ENCODE data around the gene DOK1.

The DOK1 gene

DNA sequence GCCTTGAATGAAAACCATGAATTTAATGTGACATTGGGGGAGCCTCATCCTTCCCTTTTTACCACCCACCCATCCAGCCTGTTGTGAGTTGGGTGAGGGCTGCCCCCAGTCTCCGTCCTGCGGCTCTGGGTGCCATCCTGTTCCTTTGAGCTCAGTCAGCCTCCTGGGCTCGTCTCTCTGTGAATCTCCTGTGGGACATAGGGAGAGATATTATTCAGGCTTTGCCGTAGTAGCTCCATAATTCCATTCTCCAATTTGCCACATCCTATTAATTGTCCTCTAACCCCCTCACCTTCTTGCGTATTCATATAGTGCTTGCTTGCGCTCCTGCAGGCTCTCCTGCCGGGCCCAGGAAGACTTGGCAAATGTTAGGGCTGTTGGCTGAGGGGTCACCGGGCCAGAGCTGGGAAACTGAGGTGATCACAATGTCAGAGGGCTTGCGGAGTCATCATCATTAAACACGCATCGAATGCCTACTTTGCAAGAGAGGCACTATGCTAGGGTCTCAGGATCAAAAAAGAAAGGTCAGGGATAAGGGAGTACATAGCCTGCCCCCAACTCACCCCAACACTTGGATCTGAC lies 27.8 kb upstream of the DOK1 start:
- TF ChIP-seq, protein P1, sequence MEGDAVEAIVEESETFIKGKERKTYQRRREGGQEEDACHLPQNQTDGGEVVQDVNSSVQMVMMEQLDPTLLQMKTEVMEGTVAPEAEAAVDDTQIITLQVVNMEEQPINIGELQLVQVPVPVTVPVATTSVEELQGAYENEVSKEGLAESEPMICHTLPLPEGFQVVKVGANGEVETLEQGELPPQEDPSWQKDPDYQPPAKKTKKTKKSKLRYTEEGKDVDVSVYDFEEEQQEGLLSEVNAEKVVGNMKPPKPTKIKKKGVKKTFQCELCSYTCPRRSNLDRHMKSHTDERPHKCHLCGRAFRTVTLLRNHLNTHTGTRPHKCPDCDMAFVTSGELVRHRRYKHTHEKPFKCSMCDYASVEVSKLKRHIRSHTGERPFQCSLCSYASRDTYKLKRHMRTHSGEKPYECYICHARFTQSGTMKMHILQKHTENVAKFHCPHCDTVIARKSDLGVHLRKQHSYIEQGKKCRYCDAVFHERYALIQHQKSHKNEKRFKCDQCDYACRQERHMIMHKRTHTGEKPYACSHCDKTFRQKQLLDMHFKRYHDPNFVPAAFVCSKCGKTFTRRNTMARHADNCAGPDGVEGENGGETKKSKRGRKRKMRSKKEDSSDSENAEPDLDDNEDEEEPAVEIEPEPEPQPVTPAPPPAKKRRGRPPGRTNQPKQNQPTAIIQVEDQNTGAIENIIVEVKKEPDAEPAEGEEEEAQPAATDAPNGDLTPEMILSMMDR (IDR thresholded peaks at IDR 0.05; ENCODE audit: low read length, missing control alignments), result no peak
- H3K4me3 ChIP-seq (replicated peaks; ENCODE audit: low read depth, low read length), result no peak overlapping the region
- no peak for DNase-seq (ENCODE audit: low read depth)

DNA sequence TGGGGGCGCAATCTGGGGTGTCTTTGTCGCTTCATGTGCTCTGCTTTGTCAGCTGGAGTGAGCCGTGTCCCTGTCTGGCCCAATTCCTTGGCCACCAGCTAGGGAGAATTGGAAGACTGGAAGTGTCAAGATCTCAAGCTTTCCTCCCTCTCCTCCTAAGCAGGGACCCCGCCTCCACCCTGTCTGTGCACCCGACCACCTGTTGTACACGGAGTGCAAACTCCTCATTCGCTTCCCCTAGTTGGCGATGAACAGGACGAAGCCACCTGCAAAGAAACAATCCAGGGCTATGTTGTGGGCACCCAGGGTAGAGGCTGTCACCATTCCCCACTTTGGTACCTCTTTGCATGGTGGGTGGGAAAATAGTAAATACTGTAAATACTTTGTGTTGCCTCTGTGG lies 26.8 kb upstream of the DOK1 start:
- DNase-seq (ENCODE audit: low read depth), result no peak
- TF ChIP-seq, protein P1 (IDR thresholded peaks at IDR 0.05; ENCODE audit: low read length, missing control alignments), result no peak
- H3K4me3 ChIP-seq (replicated peaks; ENCODE audit: low read depth, low read length), result no peak overlapping the region

DNA sequence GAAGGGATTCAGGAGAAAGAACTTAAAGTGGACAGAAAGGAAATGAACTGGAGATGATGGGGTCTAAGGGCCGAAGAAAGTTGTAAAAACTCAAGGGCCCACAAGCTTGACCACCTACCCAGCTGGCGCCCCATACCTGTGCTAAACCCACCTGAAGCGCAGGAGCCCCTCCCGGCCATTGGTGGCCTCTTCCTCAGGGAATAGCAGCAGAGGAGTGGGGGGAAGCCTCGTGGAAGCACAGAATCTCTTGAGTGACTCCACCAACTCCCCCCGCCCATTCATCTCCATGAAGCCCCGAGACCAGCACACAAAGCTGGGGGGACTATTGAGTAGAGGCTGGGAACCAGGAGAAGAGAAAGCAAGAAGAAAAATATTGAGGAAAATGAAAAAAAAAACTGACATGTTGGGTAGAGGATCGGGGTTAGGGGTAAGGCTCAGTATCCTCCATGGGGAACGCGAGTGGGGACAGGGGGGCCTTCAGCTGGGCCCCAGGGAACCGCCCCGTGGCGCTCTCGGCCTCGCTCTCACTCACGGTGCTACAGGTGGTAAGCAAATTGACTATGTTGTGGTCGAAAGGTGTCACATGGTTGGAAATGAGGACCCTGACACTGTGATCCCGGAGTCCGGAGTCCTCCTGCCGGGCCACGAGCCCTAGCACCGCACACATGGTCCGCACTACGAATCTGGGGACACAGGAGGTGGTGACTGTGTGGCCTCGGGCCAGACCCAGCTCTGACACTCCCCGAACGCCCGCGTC lies 25.7 kb upstream of the DOK1 start:
- H3K4me3 ChIP-seq (replicated peaks; ENCODE audit: low read depth, low read length), result peak overlapping the region; percentile 98
- TF ChIP-seq, protein P1 (IDR thresholded peaks at IDR 0.05; ENCODE audit: low read length, missing control alignments), result no peak
- no peak for DNase-seq (ENCODE audit: low read depth)

DNA sequence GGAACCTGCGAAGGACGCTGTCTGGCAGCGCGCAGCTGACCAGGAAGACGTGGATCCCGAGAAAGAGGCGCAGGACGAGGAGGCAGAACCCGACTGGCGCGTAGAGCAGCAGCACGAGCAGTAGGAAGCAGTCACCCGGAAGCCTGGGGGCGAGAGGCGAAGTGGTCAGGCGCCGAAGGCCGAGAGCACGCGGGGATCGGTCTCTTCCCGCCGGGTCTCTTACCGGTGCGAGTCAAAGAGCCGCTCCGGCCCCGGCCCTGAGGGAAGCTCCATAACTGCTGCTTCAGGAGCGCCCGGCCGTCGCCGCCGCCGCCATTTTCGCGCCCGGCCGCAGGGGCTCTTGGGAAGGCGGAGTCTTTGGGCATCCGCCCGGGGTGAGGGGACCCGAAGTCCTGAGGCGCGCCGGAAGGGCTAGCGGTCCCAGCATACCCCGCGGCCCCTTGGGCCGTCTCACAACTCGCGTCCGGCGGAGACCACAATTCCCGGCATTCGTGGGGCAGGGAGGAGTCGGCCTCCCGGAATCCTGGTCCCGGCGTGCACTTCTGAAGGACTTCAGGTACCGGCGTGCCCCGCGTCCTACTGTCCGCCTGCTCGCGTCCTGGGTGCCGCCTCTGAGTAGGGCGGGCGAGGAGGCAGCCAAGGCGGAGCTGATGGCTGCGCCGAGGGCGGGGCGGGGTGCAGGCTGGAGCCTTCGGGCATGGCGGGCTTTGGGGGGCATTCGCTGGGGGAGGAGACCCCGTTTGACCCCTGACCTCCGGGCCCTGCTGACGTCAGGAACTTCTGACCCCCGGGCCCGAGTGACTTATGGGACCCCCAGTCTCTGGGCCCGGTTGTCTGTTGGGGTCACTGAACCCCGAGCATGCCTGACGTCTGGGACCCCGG lies 24.9 kb upstream of the DOK1 start, which contains the start of the genes AUP1 and HTRA2:
Gene AUP1 (minus strand): TSS at position 350 of the 882 bp plus-strand sequence. CDS start 77 bp downstream, at position 273.
Gene HTRA2 (plus strand): TSS at position 577 of the 882 bp plus-strand sequence. CDS start 74 bp downstream, at position 651.
- DNase-seq (ENCODE audit: low read depth), result peak; percentile 99
- TF ChIP-seq, protein P1 (IDR thresholded peaks at IDR 0.05; ENCODE audit: low read length, missing control alignments), result no peak
- H3K4me3 ChIP-seq (replicated peaks; ENCODE audit: low read depth, low read length), result peak within 1 kb of the TSS; percentile 98

DNA sequence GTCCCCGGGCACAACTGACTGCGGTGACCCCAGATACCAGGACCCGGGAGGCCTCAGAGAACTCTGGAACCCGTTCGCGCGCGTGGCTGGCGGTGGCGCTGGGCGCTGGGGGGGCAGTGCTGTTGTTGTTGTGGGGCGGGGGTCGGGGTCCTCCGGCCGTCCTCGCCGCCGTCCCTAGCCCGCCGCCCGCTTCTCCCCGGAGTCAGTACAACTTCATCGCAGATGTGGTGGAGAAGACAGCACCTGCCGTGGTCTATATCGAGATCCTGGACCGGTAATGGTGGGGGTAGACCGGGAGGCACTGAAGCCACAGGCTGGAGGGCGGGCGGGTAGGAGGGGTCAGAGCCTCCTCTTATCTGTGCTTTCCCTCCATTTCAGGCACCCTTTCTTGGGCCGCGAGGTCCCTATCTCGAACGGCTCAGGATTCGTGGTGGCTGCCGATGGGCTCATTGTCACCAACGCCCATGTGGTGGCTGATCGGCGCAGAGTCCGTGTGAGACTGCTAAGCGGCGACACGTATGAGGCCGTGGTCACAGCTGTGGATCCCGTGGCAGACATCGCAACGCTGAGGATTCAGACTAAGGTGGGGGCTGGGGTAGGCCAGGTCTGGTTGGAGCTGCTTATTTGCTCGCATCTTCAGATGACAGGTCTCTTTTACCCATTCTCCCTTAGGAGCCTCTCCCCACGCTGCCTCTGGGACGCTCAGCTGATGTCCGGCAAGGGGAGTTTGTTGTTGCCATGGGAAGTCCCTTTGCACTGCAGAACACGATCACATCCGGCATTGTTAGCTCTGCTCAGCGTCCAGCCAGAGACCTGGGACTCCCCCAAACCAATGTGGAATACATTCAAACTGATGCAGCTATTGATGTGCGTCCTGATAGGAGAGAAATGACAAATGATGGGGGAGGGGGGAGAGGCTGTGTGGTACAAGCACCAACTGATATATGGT lies 24.0 kb upstream of the DOK1 start:
- H3K4me3 ChIP-seq (replicated peaks; ENCODE audit: low read depth, low read length), result peak overlapping the region; percentile 98
- peak; percentile 54 for DNase-seq (ENCODE audit: low read depth)
- TF ChIP-seq, protein P1 (IDR thresholded peaks at IDR 0.05; ENCODE audit: low read length, missing control alignments), result no peak

DNA sequence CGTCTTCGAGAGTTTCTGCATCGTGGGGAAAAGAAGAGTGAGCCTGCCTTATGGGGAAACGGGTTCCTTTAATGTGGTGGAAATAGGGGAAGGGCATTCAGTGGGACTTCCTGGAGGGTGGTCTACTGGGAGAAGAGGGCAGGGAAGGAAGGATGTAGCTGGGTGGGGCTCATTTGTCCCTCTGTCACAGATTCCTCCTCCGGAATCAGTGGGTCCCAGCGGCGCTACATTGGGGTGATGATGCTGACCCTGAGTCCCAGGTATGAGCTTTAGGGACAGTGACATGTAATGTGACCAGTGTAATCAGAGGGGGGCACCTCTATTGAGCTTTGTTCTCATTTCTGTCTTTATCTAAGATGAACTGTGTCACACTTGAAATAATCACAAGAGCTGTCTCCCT lies 22.9 kb upstream of the DOK1 start:
- DNase-seq (ENCODE audit: low read depth), result no peak
- no peak overlapping the region for H3K4me3 ChIP-seq (replicated peaks; ENCODE audit: low read depth, low read length)
- TF ChIP-seq, protein P1 (IDR thresholded peaks at IDR 0.05; ENCODE audit: low read length, missing control alignments), result no peak
